NCI-H2081 (cell line): ENCODE data around the gene RUNX1.

Source experiments
- DNase-seq, 2 experiments: peaks; one replicate each; lab custom pipeline; 2025; lab: John Stamatoyannopoulos, UW

The RUNX1 gene

GRCh38 chr21:34923626-34924025 lies 125.5 kb downstream of the RUNX1 start:
- DNase-seq, result no peak

GRCh38 chr21:34923202-34923601 lies 125.9 kb downstream of the RUNX1 start:
- DNase-seq, result no peak

GRCh38 chr21:34922479-34922878 lies 126.6 kb downstream of the RUNX1 start:
- no peak for DNase-seq

GRCh38 chr21:34921151-34921550 lies 128.0 kb downstream of the RUNX1 start:
- DNase-seq, result no peak

- no peak for DNase-seq
These were observed 129.7 kb downstream of the RUNX1 start for GRCh38 chr21:34919406-34919805.

GRCh38 chr21:34916446-34916845 lies 132.7 kb downstream of the RUNX1 start:
- no peak for DNase-seq

GRCh38 chr21:34915364-34915841 lies 133.7 kb downstream of the RUNX1 start:
- no peak for DNase-seq

- DNase-seq, result no peak
These were observed 134.9 kb downstream of the RUNX1 start for GRCh38 chr21:34914239-34914638.

GRCh38 chr21:34913811-34914210 lies 135.3 kb downstream of the RUNX1 start:
- no peak for DNase-seq

- no peak for DNase-seq
These were observed 136.8 kb downstream of the RUNX1 start for GRCh38 chr21:34912022-34912945.

- no peak for DNase-seq
These were observed 137.7 kb downstream of the RUNX1 start for GRCh38 chr21:34911360-34911759.

- no peak for DNase-seq
These were observed 138.7 kb downstream of the RUNX1 start for GRCh38 chr21:34910396-34910795.

- no peak for DNase-seq
These were observed 139.4 kb downstream of the RUNX1 start for GRCh38 chr21:34909492-34910292.

- DNase-seq, result no peak
These were observed 140.6 kb downstream of the RUNX1 start for GRCh38 chr21:34908419-34909055.

GRCh38 chr21:34907461-34908418 lies 141.4 kb downstream of the RUNX1 start:
- DNase-seq, result no peak

- no peak for DNase-seq
These were observed 142.7 kb downstream of the RUNX1 start for GRCh38 chr21:34906401-34906800.

GRCh38 chr21:34905218-34905537 lies 143.9 kb downstream of the RUNX1 start:
- DNase-seq, result no peak

- DNase-seq, result no peak
These were observed 144.4 kb downstream of the RUNX1 start for GRCh38 chr21:34904526-34905217.

- DNase-seq, result no peak
These were observed 148.7 kb downstream of the RUNX1 start for GRCh38 chr21:34900376-34900775.

GRCh38 chr21:34899760-34900159 lies 149.3 kb downstream of the RUNX1 start:
- DNase-seq, result no peak

GRCh38 chr21:34899302-34899701 lies 149.8 kb downstream of the RUNX1 start:
- no peak for DNase-seq
